Trophoblast cell (in vitro differentiated cells and primary cell): ENCODE results near the gene KCND2.

Experiments
- DNase-seq, 2 donors: peaks; one replicate each; pipeline ENCODE4 v3.0.0-alpha.2; 2016
- H2AFZ ChIP-seq: 2 replicates; pipeline ENCODE4 v1.6.1; 2013; ENCODE audit warnings: low read length, moderate library complexity, mild to moderate bottlenecking; ENCODE audit not compliant: insufficient read depth, poor library complexity
- H2AK5ac ChIP-seq: 2 replicates; pipeline ENCODE4 v1.6.1; 2013; ENCODE audit warnings: mild to moderate bottlenecking, low read length
- H2BK120ac ChIP-seq: 2 replicates; pipeline ENCODE4 v1.6.1; 2013; ENCODE audit warnings: low read length, mild to moderate bottlenecking, moderate library complexity; ENCODE audit not compliant: insufficient read depth, poor library complexity
- H2BK12ac ChIP-seq: 2 replicates; pipeline ENCODE4 v1.6.1; 2013; ENCODE audit warnings: mild to moderate bottlenecking, low read length, moderate library complexity
- H2BK5ac ChIP-seq: 2 replicates; pipeline ENCODE4 v1.6.1; 2013; ENCODE audit warnings: low read length, low read depth, moderate library complexity, mild to moderate bottlenecking; ENCODE audit not compliant: poor library complexity
- H3K14ac ChIP-seq: 2 replicates; pipeline ENCODE4 v1.6.1; 2013; ENCODE audit warnings: mild to moderate bottlenecking, low read length
- H3K18ac ChIP-seq: 2 replicates; pipeline ENCODE4 v1.6.1; 2013; ENCODE audit warnings: mild to moderate bottlenecking, low read length
- H3K23ac ChIP-seq: 2 replicates; pipeline ENCODE4 v1.6.1; 2013; ENCODE audit warnings: low read length
- H3K27ac ChIP-seq: 2 replicates; pipeline ENCODE4 v1.5.1; 2013; ENCODE audit warnings: low read depth, mild to moderate bottlenecking, inconsistent platforms, low read length, moderate library complexity
- H3K27me3 ChIP-seq: 2 replicates; pipeline ENCODE4 v1.6.1; 2013; ENCODE audit warnings: inconsistent platforms, mild to moderate bottlenecking, low read length, moderate library complexity; ENCODE audit not compliant: insufficient read depth
- H3K36me3 ChIP-seq, 2 experiments: 1 replicate in 1 of 2; 2 replicates in 1 of 2; pipeline ENCODE4 v1.6.1; 2013; ENCODE audit warnings: low read length in 2 of 2, mild to moderate bottlenecking in 2 of 2, moderate library complexity in 1 of 2; ENCODE audit not compliant: insufficient read depth in 2 of 2, control insufficient read depth in 1 of 2
- H3K4ac ChIP-seq: 2 replicates; pipeline ENCODE4 v1.6.1; 2013; ENCODE audit warnings: low read depth, mild to moderate bottlenecking, low read length, moderate library complexity
- H3K4me1 ChIP-seq, 2 experiments: 1 replicate in 1 of 2; 2 replicates in 1 of 2; pipeline ENCODE4 v1.6.1; 2013; ENCODE audit warnings: low read length in 2 of 2, mild to moderate bottlenecking in 2 of 2, moderate library complexity in 1 of 2; ENCODE audit not compliant: insufficient read depth in 2 of 2, control insufficient read depth in 1 of 2
- H3K4me2 ChIP-seq: 2 replicates; pipeline ENCODE4 v1.6.1; 2013; ENCODE audit warnings: inconsistent platforms, mild to moderate bottlenecking, low read length, moderate library complexity
- H3K4me3 ChIP-seq: 2 replicates; pipeline ENCODE4 v1.5.1; 2013; ENCODE audit warnings: mild to moderate bottlenecking, low read depth, low read length, inconsistent platforms
- H3K79me1 ChIP-seq: one replicate; pipeline ENCODE4 v1.6.1; 2013; ENCODE audit warnings: low read length
- H3K79me2 ChIP-seq: 2 replicates; pipeline ENCODE4 v1.6.1; 2013; ENCODE audit warnings: low read length, mild to moderate bottlenecking; ENCODE audit not compliant: control insufficient read depth, insufficient read depth, poor library complexity
- H3K9ac ChIP-seq: 2 replicates; pipeline ENCODE4 v1.6.1; 2013; ENCODE audit warnings: mild to moderate bottlenecking, low read length
- H3K9me3 ChIP-seq: 2 replicates; pipeline ENCODE4 v1.6.1; 2013; ENCODE audit warnings: low read depth, mild to moderate bottlenecking, control low read depth, inconsistent platforms, low read length; ENCODE audit not compliant: insufficient read depth
- H4K12ac ChIP-seq: 2 replicates; pipeline ENCODE4 v1.6.1; 2013; ENCODE audit warnings: low read depth, mild to moderate bottlenecking, low read length, moderate library complexity
- H4K8ac ChIP-seq: 2 replicates; pipeline ENCODE4 v1.6.1; 2013; ENCODE audit warnings: low read depth, mild to moderate bottlenecking, low read length, moderate library complexity
- H4K91ac ChIP-seq: one replicate; pipeline ENCODE4 v1.6.1; 2013; ENCODE audit warnings: low read depth, mild to moderate bottlenecking, low read length, moderate library complexity
- WGBS: extraction: QIAGEN DNeasy Blood & Tissue Kit; methylation state at CpG from one replicate; pipeline ENCODE4 v1.1.7; 2013; ENCODE audit warnings: missing lambda C conversion rate; ENCODE audit not compliant: insufficient read length, insufficient coverage; ENCODE audit errors: extremely low coverage; 5-methylcytosine and 5-hydroxymethylcytosine counted together

Gene KCND2

GRCh38 chr7:120519224-120519623 lies 246.2 kb downstream of the KCND2 start:
- Histone ChIP-seq H3K23ac (no peak overlapping the region), H2BK5ac (no peak overlapping the region), H3K14ac (no peak overlapping the region), H3K36me3 (no peaks in the 10 kb centered on the region), H3K27me3 (no peaks in the 10 kb centered on the region), H4K91ac (no peak overlapping the region), H3K79me1 (no peaks in the 10 kb centered on the region), H4K8ac (no peak overlapping the region), H3K4me3 (no peak overlapping the region), H3K4me2 (no peak overlapping the region), H4K12ac (no peak overlapping the region), H2BK12ac (no peak overlapping the region), H2AFZ (no peak overlapping the region), H3K79me2 (no peaks in the 10 kb centered on the region), H2AK5ac (no peak overlapping the region), H3K4me1 (no peaks in the 10 kb centered on the region), H3K9ac (no peak overlapping the region), H3K18ac (no peak overlapping the region), H3K27ac (no peak overlapping the region), H2BK120ac (no peak overlapping the region), H3K9me3 (no peaks in the 10 kb centered on the region), H3K4ac (no peak overlapping the region)
- WGBS, result no CpG with 5 or more reads among the region's 3 CpGs
- no peak for DNase-seq

GRCh38 chr7:120521761-120522737 lies 249.1 kb downstream of the KCND2 start:
- no peak overlapping the region for H3K27ac ChIP-seq
- H2AK5ac ChIP-seq, result no peak overlapping the region
- H4K12ac ChIP-seq, result no peak overlapping the region
- no peak overlapping the region for H2BK12ac ChIP-seq
- H2AFZ ChIP-seq, result no peak overlapping the region
- no peak overlapping the region for H3K4me3 ChIP-seq
- H2BK5ac ChIP-seq, result no peak overlapping the region
- H4K91ac ChIP-seq, result no peak overlapping the region
- WGBS, result no CpG with 5 or more reads among the region's 4 CpGs
- no peak overlapping the region for H2BK120ac ChIP-seq
- H3K4me2 ChIP-seq, result no peak overlapping the region
- no peaks in the 10 kb centered on the region for H3K4me1 ChIP-seq
- H3K9me3 ChIP-seq, result no peaks in the 10 kb centered on the region
- no peak overlapping the region for H4K8ac ChIP-seq
- H3K23ac ChIP-seq, result no peak overlapping the region
- H3K9ac ChIP-seq, result no peak overlapping the region
- no peaks in the 10 kb centered on the region for H3K36me3 ChIP-seq
- no peak for DNase-seq
- no peak overlapping the region for H3K18ac ChIP-seq
- H3K4ac ChIP-seq, result no peak overlapping the region
- H3K14ac ChIP-seq, result no peak overlapping the region
- H3K27me3 ChIP-seq, result no peaks in the 10 kb centered on the region
- H3K79me1 ChIP-seq, result no peaks in the 10 kb centered on the region
- no peaks in the 10 kb centered on the region for H3K79me2 ChIP-seq

- Histone ChIP-seq H2AFZ (no peak overlapping the region), H3K79me2 (no peaks in the 10 kb centered on the region), H3K9ac (no peak overlapping the region), H3K27me3 (no peaks in the 10 kb centered on the region), H3K18ac (no peak overlapping the region), H3K36me3 (no peaks in the 10 kb centered on the region), H3K4me3 (no peak overlapping the region), H3K23ac (no peak overlapping the region), H3K4ac (no peak overlapping the region), H2AK5ac (no peak overlapping the region), H2BK12ac (no peak overlapping the region), H4K12ac (no peak overlapping the region), H2BK120ac (no peak overlapping the region), H2BK5ac (no peak overlapping the region), H3K4me2 (no peak overlapping the region), H3K79me1 (no peaks in the 10 kb centered on the region), H3K27ac (no peak overlapping the region), H3K14ac (no peak overlapping the region), H4K91ac (no peak overlapping the region), H4K8ac (no peak overlapping the region), H3K9me3 (no peaks in the 10 kb centered on the region), H3K4me1 (no peaks in the 10 kb centered on the region)
- no CpG with 5 or more reads among the region's 7 CpGs for WGBS
- DNase-seq, result no peak
These were observed 251.0 kb downstream of the KCND2 start for GRCh38 chr7:120523985-120524384.

GRCh38 chr7:120526902-120527509 lies 254.0 kb downstream of the KCND2 start:
- no peak overlapping the region for H3K4ac ChIP-seq
- H2BK5ac ChIP-seq, result no peak overlapping the region
- H3K36me3 ChIP-seq, result no peaks in the 10 kb centered on the region
- H3K4me1 ChIP-seq, result no peaks in the 10 kb centered on the region
- no peak overlapping the region for H4K8ac ChIP-seq
- H3K4me2 ChIP-seq, result no peak overlapping the region
- H2BK120ac ChIP-seq, result no peak overlapping the region
- no peak overlapping the region for H2BK12ac ChIP-seq
- no peak overlapping the region for H3K18ac ChIP-seq
- H4K12ac ChIP-seq, result no peak overlapping the region
- no peaks in the 10 kb centered on the region for H3K79me1 ChIP-seq
- no peak overlapping the region for H3K4me3 ChIP-seq
- H4K91ac ChIP-seq, result no peak overlapping the region
- no peaks in the 10 kb centered on the region for H3K9me3 ChIP-seq
- H3K9ac ChIP-seq, result no peak overlapping the region
- no peak overlapping the region for H2AK5ac ChIP-seq
- H3K14ac ChIP-seq, result no peak overlapping the region
- WGBS, result no CpG with 5 or more reads among the region's 5 CpGs
- no peaks in the 10 kb centered on the region for H3K79me2 ChIP-seq
- DNase-seq, result no peak
- no peaks in the 10 kb centered on the region for H3K27me3 ChIP-seq
- H2AFZ ChIP-seq, result no peak overlapping the region
- H3K23ac ChIP-seq, result no peak overlapping the region
- H3K27ac ChIP-seq, result no peak overlapping the region
